Neural cell (in vitro differentiated cells): ENCODE measurements around the gene USP49. TPM values are rescaled to one million over a fixed set of nuclear protein-coding genes. Genes with fewer than 3 reads are reported as not detected.

Source experiments
- H2AFZ ChIP-seq: fragments of 200-600, 300-800 bp; sonication (generic), shearing (Covaris generic); 2 replicates; pipeline ENCODE4 v1.6.0; 2014; ENCODE audit warnings: low read depth, mild to moderate bottlenecking, antibody characterized with exemption, low read length, moderate library complexity
- H3F3A ChIP-seq: fragments of 200-600 bp; shearing (Covaris generic); 2 replicates; pipeline ENCODE4 v1.6.1; 2016; ENCODE audit warnings: mild to moderate bottlenecking, moderate library complexity, mixed read lengths, antibody characterized with exemption, low read length; ENCODE audit not compliant: insufficient read depth, poor library complexity, severe bottlenecking
- H3K27ac ChIP-seq: fragments of 200-600, 300-800 bp; sonication (generic), shearing (Covaris generic); 2 replicates; pipeline ENCODE4 v1.5.1; 2014; ENCODE audit warnings: mild to moderate bottlenecking, low read length, moderate library complexity
- H3K27me3 ChIP-seq: fragments of 300-800, 200-600 bp; sonication (generic), shearing (Covaris generic); 2 replicates; pipeline ENCODE4 v1.6.0; 2014; ENCODE audit warnings: mild to moderate bottlenecking, low read depth, low read length, moderate library complexity; ENCODE audit not compliant: insufficient read depth
- H3K36me3 ChIP-seq: fragments of 300-800, 200-600 bp; sonication (generic), shearing (Covaris generic); 2 replicates; pipeline ENCODE4 v1.5.1; 2014; ENCODE audit warnings: mild to moderate bottlenecking, antibody characterized with exemption, low read length, moderate library complexity; ENCODE audit not compliant: insufficient read depth
- H3K4me2 ChIP-seq: fragments of 300-800, 200-600 bp; sonication (generic), shearing (Covaris generic); 2 replicates; pipeline ENCODE4 v1.6.0; 2014; ENCODE audit warnings: mild to moderate bottlenecking, low read length
- H3K4me3 ChIP-seq: fragments of 300-800, 200-600 bp; sonication (generic), shearing (Covaris generic); 2 replicates; pipeline ENCODE4 v1.5.1; 2014; ENCODE audit warnings: mild to moderate bottlenecking, low read length, moderate library complexity
- H3K79me2 ChIP-seq: fragments of 200-600 bp; shearing (Covaris generic); replicated peaks from 2 replicates; pipeline ENCODE4 v1.6.0; 2014; ENCODE audit warnings: mild to moderate bottlenecking, low read length, moderate library complexity; ENCODE audit not compliant: insufficient read depth
- H3K9ac ChIP-seq: fragments of 300-800, 200-600 bp; sonication (generic), shearing (Covaris generic); 2 replicates; pipeline ENCODE4 v1.6.1; 2016; ENCODE audit warnings: mild to moderate bottlenecking, low read length, mixed read lengths
- H3K9me2 ChIP-seq: fragments of 200-600 bp; shearing (Covaris generic); 2 replicates; pipeline ENCODE4 v1.6.1; 2016; ENCODE audit warnings: mild to moderate bottlenecking, low read length, mixed read lengths; ENCODE audit not compliant: insufficient read depth
- H3K9me3 ChIP-seq: fragments of 200-600, 300-800 bp; sonication (generic), shearing (Covaris generic); 2 replicates; pipeline ENCODE4 v1.6.1; 2016; ENCODE audit warnings: mild to moderate bottlenecking, mixed run types, low read length, moderate library complexity, mixed read lengths
- H4K20me1 ChIP-seq: fragments of 200-600 bp; shearing (Covaris generic); 2 replicates; pipeline ENCODE4 v1.6.1; 2016; ENCODE audit warnings: mild to moderate bottlenecking, mixed run types; ENCODE audit not compliant: insufficient read depth
- EP300 ChIP-seq: fragments of 450-650 bp; conservative IDR thresholded peaks from 2 replicates; pipeline ENCODE4 v1.6.1; 2014; ENCODE audit warnings: antibody characterized with exemption, mild to moderate bottlenecking, moderate library complexity; ENCODE audit not compliant: poor library complexity, severe bottlenecking
- EZH2 ChIP-seq: fragments of 200-600, 300-800 bp; shearing (Covaris generic), sonication (generic); IDR thresholded peaks from 2 replicates; pipeline ENCODE4 v1.6.1; 2014; ENCODE audit warnings: antibody characterized with exemption, low read length, borderline replicate concordance, mild to moderate bottlenecking; ENCODE audit not compliant: insufficient read depth, poor library complexity, severe bottlenecking
- MXI1 ChIP-seq: fragments of 450-650 bp; conservative IDR thresholded peaks from 2 replicates; pipeline ENCODE4 v1.6.1; 2014; ENCODE audit warnings: antibody characterized with exemption, mild to moderate bottlenecking; ENCODE audit not compliant: poor library complexity, severe bottlenecking
- SMC3 ChIP-seq: fragments of 450-650 bp; conservative IDR thresholded peaks from 2 replicates; pipeline ENCODE4 v1.6.1; 2014; ENCODE audit warnings: antibody characterized with exemption, mild to moderate bottlenecking, moderate library complexity; ENCODE audit not compliant: poor library complexity
- TAF1 ChIP-seq: IDR thresholded peaks from 2 replicates; pipeline ENCODE4 v1.6.1; 2012; ENCODE audit warnings: low read depth
- polyA plus RNA-seq: library from polyadenylated mRNA; depleted of rRNA; stranded (reverse); fragments of >200 nt; gene quantifications from 2 replicates; pipeline ENCODE4 v1.2.3, GENCODE V29; 2014
- TF ChIP-seq, protein P1 (sequence below): IDR thresholded peaks from 2 replicates; pipeline ENCODE4 v1.6.1; 2012; ENCODE audit warnings: borderline replicate concordance
- TF ChIP-seq, protein P2 (sequence below): fragments of 450-650 bp; IDR thresholded peaks from 2 replicates; pipeline ENCODE4 v1.5.1; 2014; ENCODE audit warnings: antibody characterized with exemption, mild to moderate bottlenecking, moderate library complexity; ENCODE audit not compliant: poor library complexity, severe bottlenecking

USP49 gene
- polyA plus RNA-seq, 1 donor from 2014 or later: 23.5 TPM

DNA sequence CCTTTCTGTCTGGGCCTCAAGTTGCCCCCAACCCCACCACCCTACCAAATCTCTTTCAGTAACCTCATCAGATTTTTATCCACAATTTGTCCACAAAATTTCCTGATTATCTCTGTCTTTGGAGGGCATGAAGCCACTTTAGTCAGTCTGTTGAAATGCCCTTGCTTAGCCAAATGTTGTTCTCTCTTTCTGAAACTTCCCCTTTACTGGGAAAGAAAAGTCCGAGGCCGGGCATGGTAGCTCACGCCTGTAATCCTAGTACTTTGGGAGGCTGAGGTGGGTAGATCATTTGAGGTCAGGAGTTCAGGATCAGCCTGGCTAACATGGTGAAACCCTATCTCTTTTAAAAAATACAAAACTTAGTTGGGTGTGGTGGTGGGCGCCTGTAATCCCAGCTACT is 73.9 kb downstream of the USP49 start:
- Histone ChIP-seq H3K27me3 (no peaks in the 10 kb centered on the region), H3K4me3 (no peak overlapping the region), H3K9me3 (no peaks in the 10 kb centered on the region), H3K79me2 (no peaks in the 10 kb centered on the region), H3K9me2 (no peaks in the 10 kb centered on the region), H3K27ac (no peak overlapping the region), H3K36me3 (no peaks in the 10 kb centered on the region), H3F3A (no peaks in the 10 kb centered on the region), H4K20me1 (no peaks in the 10 kb centered on the region), H3K4me2 (no peak overlapping the region), H3K9ac (no peak overlapping the region), H2AFZ (no peak overlapping the region)
- TF ChIP-seq SMC3 (no peak), MXI1 (no peak), EZH2 (no peak), EP300 (no peak)
- TF ChIP-seq, protein P1, sequence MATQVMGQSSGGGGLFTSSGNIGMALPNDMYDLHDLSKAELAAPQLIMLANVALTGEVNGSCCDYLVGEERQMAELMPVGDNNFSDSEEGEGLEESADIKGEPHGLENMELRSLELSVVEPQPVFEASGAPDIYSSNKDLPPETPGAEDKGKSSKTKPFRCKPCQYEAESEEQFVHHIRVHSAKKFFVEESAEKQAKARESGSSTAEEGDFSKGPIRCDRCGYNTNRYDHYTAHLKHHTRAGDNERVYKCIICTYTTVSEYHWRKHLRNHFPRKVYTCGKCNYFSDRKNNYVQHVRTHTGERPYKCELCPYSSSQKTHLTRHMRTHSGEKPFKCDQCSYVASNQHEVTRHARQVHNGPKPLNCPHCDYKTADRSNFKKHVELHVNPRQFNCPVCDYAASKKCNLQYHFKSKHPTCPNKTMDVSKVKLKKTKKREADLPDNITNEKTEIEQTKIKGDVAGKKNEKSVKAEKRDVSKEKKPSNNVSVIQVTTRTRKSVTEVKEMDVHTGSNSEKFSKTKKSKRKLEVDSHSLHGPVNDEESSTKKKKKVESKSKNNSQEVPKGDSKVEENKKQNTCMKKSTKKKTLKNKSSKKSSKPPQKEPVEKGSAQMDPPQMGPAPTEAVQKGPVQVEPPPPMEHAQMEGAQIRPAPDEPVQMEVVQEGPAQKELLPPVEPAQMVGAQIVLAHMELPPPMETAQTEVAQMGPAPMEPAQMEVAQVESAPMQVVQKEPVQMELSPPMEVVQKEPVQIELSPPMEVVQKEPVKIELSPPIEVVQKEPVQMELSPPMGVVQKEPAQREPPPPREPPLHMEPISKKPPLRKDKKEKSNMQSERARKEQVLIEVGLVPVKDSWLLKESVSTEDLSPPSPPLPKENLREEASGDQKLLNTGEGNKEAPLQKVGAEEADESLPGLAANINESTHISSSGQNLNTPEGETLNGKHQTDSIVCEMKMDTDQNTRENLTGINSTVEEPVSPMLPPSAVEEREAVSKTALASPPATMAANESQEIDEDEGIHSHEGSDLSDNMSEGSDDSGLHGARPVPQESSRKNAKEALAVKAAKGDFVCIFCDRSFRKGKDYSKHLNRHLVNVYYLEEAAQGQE: no peak
- TF ChIP-seq, protein P2, sequence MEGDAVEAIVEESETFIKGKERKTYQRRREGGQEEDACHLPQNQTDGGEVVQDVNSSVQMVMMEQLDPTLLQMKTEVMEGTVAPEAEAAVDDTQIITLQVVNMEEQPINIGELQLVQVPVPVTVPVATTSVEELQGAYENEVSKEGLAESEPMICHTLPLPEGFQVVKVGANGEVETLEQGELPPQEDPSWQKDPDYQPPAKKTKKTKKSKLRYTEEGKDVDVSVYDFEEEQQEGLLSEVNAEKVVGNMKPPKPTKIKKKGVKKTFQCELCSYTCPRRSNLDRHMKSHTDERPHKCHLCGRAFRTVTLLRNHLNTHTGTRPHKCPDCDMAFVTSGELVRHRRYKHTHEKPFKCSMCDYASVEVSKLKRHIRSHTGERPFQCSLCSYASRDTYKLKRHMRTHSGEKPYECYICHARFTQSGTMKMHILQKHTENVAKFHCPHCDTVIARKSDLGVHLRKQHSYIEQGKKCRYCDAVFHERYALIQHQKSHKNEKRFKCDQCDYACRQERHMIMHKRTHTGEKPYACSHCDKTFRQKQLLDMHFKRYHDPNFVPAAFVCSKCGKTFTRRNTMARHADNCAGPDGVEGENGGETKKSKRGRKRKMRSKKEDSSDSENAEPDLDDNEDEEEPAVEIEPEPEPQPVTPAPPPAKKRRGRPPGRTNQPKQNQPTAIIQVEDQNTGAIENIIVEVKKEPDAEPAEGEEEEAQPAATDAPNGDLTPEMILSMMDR: no peak

DNA sequence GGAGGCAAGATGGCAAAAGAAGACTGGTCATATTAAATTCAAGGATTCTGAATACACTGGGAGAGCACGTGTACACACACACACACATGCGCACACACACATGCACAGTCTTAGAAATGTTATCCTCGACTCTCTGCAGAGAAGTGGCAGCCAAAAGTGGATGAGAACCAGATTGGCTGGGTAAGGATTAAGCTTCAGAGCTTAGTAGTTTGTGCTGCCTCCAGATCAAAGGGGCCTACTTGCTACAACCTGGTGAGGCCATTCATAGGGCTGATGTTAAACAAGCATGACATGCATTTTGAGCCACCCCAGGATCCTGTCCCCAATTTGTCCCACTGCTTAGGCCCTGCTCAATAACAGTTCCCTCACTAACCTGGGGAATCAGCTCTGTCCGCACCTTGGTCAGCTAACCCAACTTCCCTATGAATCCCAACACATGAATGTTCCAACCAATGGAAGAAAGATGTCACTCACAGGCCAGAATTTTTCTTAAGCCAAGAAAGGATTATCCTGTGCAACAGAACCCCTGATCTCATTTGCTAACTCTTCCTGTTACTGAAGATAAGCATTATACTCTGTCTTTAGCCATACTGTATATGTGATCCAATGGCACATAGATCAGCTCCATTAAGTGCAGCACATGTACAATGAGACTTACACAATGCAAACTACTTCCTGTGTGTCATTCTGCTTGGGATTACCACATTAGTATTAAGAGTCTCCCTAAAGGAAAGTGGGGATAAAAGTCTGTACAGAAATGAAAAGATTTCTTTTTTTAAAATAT is 76.7 kb downstream of the USP49 start:
- no peaks in the 10 kb centered on the region for H3K36me3 ChIP-seq
- no peak for TF ChIP-seq EP300
- no peak for TF ChIP-seq MXI1
- TF ChIP-seq EZH2: no peak
- no peak for TF ChIP-seq SMC3
- H3K9me3 ChIP-seq: no peaks in the 10 kb centered on the region
- H3K79me2 ChIP-seq: no peaks in the 10 kb centered on the region
- H3K9ac ChIP-seq: no peak overlapping the region
- H3K9me2 ChIP-seq: no peaks in the 10 kb centered on the region
- H4K20me1 ChIP-seq: no peaks in the 10 kb centered on the region
- no peaks in the 10 kb centered on the region for H3F3A ChIP-seq
- H3K4me2 ChIP-seq: no peak overlapping the region
- no peaks in the 10 kb centered on the region for H3K27me3 ChIP-seq
- no peak overlapping the region for H3K4me3 ChIP-seq
- H3K27ac ChIP-seq: no peak overlapping the region
- no peak overlapping the region for H2AFZ ChIP-seq

DNA sequence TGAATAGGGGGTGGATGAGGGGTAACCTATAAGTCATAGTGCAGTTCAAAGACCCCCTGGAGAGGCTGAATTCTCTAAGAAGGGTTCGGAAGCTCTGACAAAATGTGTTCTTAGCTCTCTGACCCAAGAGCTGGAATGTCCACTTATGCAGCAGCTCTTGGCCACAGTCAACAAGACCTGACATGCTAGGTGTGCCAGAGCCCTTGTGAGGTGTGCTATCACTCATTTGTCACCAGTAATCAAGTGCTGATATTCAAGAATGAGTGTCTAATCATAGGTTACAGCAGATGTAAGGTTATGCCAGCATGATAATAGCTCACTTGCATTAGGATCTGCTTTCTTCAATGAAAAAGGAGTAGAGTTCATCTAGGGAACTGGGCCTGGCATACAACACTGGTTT is 79.6 kb downstream of the USP49 start:
- TF ChIP-seq, protein P2: no peak
- no peak for TF ChIP-seq MXI1
- no peak for TF ChIP-seq SMC3
- no peak for TF ChIP-seq TAF1
- H3K27me3 ChIP-seq: no peaks in the 10 kb centered on the region
- no peaks in the 10 kb centered on the region for H3K9me3 ChIP-seq
- no peaks in the 10 kb centered on the region for H3F3A ChIP-seq
- H3K79me2 ChIP-seq: no peaks in the 10 kb centered on the region
- no peak overlapping the region for H2AFZ ChIP-seq
- no peaks in the 10 kb centered on the region for H3K36me3 ChIP-seq
- H4K20me1 ChIP-seq: no peaks in the 10 kb centered on the region
- no peaks in the 10 kb centered on the region for H3K9me2 ChIP-seq
- H3K4me2 ChIP-seq: no peak overlapping the region
- H3K27ac ChIP-seq: no peak overlapping the region
- H3K4me3 ChIP-seq: no peak overlapping the region
- no peak overlapping the region for H3K9ac ChIP-seq
